HG02870 (cell line): Measurements from ENCODE around the gene DDAH1.
"Not testable (repeated sequence)": the region's sequence is repeated elsewhere in the genome, so short reads cannot be mapped to it uniquely, and the experiment has no call there.

ENCODE experiments used
- ATAC-seq: cut with Tn5 transposase; IDR thresholded peaks from one replicate; pipeline ENCODE4 v1.9.1; 2021; ENCODE audit warnings: mild to moderate bottlenecking, moderate library complexity; ENCODE audit not compliant: unreplicated experiment

Gene DDAH1

DNA sequence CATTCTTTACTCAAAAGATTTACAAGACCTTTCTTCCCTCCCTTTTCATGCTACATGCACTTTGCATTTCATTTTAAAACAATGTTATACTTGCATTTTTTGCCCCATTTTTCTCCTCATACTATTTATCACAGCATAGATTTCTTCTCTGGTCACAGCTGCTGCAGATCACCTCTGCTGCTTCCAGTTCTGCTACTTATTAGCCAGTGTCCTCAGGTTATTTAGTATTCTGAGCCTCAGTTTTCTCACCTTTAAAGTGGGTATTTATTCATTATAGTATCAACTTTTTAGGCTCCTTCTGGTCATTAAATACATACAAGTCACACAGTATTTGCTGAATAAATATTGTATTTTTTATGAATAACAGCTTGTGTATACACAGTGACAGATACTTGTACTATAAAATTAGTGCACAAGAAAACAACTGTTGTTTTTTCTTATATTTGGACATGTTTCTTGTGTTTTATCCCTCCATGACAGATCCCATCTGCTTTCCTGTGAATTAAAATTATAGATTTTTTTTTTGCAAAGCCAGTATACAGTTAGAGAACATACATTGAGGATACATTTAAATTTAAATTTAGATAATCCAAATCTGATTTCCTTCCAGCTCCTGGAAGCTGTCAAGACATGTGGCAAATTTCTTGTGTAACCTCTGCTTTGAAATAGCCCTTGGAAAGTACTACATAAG lies 103.2 kb downstream of the DDAH1 start:
- ATAC-seq, result no peak

DNA sequence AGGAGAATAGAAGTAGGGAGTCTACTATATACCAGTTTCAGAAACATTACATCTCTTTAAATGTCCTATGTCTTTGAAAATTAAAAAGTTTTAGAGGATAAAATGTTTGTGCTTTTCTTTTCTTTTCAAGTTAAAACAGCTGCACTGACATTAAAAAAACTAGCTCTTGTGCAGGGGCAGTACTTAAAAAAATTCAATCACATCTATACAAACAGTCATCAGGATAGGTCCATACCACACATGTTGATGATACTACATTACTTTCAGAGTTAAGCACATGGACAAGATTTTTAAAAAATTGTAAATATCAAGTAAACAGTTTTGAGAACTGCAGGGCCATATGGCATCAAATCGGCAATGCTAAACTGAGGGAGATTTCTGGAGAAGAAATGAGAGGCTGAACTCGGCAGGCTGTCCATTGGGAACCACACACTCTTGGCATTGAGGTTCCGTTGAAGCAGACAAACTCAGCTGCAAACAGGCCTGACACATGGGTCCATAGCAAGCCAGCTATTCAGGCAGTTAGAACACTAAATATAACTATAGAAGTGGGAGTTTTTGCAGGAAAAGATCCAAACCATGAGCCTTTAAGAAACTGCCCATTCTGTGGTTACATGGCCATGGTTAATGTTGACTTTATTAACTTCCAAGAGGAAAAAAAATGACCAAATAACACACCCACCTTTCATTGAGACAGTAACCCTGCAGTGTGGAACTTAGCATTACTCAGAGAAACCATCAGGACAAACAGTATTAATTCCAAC lies 104.0 kb downstream of the DDAH1 start:
- no peak for ATAC-seq

DNA sequence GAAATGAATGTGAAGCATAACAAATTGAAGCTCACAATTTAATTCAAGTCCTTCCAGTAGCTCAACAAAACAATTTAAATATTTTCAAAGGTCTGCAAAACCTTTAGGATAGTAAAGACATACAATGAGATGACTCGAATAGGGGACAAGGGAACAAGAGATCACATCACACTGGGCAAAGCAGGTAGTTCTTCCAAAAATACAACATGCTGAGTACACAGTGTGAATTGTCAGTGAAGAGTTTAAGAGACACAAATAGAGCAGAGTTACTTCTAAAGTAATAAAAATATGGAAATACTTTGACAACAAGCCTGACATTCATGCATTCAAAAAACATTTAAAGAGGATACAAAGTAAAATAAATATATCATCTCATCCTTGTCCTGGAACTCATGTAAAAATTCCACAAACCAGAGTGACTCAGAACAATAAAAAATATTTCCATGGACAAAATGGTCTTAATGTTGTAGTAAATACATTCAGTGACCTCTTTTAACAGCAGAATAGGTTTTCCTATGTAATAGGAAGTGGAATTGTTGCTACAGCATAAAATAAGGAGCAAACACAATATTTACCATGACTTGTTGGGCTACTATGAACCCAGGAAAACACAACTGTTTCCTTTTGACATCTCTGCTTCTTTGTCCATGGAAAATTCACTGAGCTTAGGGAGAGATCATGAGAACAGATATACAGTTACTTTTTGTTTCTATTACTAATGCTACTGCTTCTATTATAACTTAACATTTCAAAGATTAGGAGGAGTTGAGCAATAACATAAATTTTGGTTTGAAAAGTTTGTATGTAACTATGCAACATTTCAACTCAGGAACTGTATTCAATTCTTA lies 104.9 kb downstream of the DDAH1 start:
- ATAC-seq, result no peak

DNA sequence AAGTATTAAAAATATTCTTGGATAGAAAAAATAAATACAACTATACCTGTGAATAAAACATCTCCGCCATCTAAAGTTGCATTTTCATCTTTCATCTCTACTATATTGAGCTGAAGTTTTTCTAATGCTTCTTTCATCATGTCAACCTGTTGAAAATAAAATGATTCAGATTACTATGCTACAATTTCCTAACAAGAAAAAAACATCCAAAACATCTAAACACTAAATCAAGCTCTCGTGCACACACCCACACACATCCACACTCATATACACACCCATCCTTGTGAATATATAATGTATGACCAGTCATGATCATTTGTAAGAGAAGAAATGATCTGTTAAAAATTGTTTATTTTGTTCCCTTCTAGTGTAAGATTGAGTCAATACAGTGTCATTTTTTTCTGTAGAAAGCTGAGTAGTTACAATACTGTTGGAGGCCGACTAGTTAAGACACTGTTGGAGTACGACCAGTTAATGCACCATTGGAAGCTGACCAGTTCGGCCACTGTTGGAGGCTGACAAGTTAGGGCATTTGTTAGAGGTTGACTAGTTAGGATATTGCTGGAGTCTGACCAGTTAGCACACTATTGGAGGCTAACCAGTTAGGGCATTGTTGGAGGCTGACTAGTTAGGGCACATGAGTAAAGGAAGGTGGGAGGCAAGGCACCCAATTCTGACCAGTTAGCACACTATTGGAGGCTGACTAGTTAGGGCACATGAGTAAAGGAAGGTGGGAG lies 106.1 kb downstream of the DDAH1 start:
- ATAC-seq, result no peak

DNA sequence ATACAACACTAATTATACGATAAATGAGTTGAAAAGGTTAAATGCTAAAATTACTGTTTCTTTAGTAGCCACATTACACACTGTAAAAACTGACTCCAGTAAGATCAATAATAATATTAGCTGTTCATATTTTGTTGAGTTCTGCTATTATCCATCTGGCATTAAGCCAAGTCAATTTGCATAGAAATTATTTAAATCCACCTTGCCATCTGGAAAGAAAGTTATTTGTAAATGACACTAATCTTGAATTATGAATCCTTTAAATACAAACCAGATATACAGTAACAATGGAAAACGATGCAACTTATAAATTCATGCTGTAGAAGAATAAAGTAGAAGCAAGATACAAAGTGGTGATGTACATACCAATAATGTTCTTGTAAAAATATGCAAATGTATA lies 107.1 kb downstream of the DDAH1 start:
- ATAC-seq, result no peak

DNA sequence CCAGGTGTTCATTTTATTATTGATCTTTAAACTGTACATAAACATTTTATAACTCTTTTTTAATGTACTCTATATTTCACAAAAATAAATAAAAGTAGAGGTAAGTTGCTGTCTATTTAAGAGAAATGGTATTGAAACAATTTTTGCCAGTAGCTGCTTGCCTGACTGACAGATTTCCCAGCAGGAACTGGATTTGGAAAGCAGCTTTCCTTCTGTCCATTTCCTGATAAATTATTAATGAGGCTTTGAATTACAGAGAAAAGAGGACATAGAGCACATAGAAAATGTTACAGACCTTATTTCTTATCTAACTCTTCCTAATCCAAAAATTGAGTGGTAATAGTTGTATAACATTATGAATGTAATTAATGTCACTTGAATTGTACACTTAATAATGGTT lies 108.8 kb downstream of the DDAH1 start:
- ATAC-seq, result no peak

DNA sequence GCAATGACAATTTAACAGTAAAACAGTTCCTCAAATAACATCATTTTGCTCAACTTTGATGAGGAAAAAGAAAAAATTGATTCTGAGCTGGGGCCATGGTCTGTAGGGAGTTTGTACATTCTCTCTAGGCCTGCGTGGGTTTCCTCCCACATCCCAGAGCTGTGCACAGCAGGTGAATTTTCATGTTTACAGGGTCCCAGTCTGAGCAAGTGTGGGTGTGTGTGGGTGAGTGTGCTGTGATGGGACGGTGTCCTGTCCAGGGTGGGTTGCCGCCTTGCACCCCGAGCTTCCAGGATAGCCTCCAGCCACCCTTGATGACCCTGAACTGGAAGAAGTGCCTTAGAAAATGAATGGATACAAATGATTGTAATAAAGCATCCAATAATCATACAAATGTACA lies 112.9 kb downstream of the DDAH1 start:
- ATAC-seq, result no peak

DNA sequence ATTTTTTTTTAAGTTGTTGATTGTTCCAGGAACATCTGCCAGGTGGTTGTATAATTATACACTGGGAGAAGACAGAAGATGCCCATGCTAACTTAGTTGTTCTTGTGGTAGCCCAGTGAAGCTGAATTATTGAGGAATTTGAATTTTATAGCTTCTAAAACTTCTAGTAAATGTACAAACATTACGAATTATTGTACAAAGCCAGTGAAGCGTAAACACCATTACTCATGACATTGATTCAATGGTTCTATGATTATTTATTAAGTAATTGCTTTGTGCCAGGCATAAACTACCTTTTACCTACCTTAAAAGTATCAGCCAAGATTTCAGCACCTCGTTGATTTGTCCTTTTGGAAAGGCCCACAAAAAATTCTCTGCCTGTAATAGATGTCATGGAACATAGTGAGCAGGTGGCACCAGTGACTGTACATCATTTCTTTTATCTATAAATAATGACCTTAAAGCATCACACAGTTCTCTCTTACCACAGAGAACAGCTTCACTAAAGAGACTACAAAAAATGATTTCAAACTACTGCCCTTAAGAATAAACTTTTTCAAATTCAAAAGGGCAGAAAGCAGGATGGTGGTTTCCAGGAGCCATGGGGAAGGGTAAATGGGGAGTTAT lies 113.6 kb downstream of the DDAH1 start:
- ATAC-seq, result no peak

DNA sequence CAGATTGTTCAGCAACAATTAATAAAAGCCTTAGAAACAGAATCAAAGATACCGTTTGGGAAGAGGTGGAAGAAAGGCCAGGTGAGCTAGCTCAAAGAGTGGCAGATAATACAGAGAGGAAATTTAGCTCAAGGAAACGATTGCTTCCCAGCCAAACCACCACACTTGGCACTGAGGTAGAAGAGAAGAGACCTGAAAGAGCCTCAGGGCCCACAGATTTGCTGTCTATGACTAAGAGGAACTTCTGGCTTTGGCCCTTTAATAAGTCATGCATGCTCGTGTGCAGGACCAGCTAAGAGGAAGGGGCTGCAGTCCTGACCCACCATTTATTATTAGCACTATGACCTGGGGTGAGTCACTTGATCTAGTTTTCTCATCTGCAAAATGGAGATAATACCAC lies 115.7 kb downstream of the DDAH1 start:
- ATAC-seq, result no peak

DNA sequence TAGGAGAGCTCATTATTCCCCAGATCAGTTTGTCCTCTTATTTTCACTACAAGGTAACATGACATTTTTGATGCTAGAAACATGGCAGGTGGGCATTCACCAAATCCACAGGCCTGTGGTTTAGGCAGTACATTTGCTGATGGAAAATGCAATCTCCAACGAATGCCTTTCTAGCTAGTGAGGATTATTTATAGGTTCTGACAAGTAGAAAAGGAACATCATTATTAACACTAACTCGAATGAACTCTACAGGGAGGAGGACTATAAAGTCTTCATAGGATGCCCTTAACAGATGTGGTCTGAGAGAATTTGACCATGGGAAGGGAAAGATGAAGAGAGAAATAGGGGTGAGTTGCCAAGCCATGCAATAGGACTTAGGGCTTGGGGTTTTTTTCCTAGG lies 117.1 kb downstream of the DDAH1 start:
- no peak for ATAC-seq

DNA sequence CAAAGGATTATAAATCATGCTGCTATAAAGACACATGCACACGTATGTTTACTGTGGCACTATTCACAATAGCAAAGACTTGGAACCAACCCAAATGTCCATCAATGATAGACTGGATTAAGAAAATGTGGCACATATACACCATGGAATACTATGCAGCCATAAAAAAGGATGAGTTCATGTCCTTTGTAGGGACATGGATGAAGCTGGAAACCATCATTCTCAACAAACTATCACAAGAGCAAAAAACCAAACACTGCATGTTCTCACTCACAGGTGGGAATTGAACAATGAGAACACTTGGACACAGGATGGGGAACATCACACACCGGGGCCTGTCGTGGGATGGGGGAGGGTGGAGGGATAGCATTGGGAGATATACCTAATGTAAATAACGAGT lies 117.7 kb downstream of the DDAH1 start:
- not testable (repeated sequence) for ATAC-seq

DNA sequence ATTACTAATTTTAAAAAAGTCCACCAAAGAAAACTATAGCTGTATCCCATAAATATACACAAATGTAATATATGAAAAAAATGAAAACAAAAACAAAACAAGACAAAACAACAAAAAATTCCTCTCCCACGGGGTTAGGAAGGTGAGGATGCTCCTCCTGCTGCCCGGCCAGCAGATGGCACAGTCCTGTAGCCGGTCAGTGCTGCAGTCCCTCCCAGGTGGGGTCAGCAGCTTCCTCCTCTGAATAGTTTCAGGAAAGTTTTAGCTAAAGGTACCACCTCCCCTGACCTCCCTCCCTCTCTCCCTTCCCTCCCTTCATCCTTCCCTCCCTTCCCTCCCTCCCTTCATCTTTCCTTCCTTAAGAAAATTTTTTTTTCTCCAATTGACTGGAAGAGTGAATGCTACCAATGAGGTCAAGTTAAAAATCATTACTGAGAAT lies 120.7 kb downstream of the DDAH1 start:
- no peak for ATAC-seq

DNA sequence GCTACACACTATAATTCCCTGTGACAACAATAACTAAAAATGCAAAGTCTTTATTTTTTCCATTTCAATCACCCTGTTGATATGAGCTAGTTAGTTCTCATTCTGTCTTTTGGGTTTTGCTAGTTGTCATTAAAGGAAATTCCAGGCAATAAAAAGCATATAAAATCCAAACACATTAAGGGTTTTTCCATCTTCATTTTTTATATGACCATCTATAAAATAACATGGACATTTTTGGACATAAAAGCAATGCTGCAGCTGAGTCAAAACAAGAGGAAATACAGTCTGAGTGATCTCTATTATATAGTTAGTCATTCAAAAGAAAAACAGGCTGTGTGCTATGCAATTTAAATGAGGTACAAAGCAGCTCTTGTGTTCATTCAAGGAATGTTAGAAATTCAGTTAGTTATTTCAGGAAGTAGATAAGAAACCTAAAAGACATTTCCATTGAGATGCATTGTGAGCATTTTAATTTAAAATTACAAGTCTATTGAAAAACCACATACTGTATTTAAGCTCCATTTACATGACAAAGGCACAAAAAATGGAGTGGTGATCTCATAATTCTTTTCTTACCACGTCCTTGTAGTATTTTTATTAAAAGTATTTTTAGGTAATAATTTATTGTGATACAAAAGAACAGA lies 121.2 kb downstream of the DDAH1 start:
- ATAC-seq, result no peak

DNA sequence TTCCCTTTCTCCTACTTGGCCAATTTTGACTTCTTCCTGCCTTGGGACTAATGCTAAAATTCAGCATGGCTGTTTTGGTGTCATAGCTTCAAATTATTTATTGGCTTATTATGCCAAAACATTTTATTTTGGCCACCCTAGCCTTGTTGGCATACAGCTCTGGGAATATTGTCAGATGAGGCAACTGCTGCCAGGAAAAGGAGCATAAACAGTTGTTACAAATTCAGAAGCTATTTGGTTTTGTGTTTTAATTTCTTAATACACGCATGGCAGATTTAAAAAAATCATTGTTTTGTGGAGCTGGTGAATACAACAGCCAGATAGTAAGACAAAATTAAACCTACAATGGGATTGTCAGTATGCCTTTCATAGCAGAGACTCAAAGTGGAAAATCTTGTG lies 121.7 kb downstream of the DDAH1 start:
- no peak for ATAC-seq

DNA sequence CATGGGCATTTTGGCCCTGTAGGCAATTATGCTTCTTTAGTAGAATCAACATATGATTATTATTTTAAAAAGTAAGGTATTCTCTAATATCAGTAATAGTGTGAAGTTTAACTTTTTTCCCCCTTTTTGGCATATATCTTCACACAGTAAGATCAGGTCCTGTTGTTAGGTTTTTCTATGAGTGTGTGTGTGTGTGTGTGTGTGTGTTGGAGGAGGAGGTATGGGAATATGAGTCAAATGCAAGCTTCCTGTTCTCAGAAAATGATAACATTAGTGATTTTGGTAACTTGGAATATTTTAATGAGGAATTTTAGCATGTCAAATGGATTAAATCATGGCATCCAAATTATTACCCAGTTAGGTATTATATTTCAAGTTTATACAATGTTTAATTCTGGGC lies 122.8 kb downstream of the DDAH1 start:
- no peak for ATAC-seq

DNA sequence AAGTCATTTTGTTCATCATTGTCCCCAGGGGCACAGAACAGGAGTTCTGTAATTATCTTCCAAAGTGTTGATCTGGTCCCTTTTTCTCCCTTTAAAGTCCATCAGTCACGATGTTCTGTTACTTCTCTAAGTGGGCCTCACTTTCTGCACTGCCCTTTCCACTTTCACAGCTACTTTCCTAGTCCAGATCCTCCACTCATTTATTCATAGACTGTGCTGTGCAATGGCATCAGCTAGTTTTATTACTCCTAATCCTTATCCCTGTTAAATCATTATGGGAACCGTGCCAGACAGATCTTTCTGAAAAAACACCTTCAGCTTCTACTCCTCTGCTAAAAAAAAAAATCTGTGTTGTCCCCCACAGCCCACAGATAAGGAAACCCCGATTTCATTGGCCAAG lies 124.5 kb downstream of the DDAH1 start:
- ATAC-seq, result no peak

DNA sequence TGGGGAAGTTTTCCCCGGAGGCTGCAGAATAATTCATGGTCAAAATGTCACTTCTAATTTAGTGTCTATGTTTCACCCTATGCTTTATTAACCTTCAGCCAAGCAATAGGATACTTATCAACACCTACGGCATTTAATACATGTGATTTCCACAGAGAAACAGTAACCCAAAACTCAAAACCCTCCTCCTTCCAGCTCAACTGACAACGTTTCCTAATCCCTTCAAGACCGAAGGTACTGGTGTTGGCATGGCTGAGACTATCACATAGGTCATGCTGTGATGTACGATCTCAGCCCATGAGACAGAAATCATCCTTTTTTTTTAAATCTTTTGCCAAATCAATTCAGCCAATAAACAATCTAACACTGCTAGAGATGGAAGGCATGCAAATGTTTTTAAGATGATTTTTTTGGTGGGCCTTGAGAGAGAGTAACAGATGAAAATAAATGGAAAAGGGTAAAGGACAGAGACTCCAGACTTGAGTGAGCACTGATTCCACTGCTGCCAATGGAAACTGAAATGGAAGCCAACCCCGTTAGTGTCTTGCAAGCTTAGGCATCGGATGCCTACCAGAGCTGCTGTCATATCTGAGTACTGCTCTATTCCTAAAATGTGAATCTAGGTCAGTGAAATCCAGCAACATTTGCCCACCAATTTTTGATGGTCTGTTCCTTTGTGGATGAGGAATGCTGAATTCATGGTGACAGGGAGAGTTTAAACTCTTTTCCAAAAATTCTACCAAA lies 125.1 kb downstream of the DDAH1 start:
- no peak for ATAC-seq

DNA sequence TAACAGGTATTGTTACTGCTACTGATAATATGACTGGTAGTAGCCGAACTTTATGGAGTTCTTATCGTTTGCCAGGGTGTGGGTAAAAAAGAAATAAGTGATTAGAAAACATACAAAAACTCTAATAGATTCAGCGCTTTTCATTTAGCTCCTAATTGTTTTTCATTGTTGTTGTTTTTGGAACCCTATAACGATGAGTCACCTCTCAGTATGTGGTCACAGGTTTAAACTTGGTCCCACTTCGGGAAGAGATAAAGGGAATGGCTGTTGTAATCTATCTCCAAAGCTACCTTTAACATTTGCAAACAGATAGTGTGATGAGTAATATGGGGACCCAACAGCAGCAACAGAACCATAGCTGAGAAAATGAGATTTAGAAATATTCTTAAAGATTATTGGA lies 125.9 kb downstream of the DDAH1 start:
- no peak for ATAC-seq

DNA sequence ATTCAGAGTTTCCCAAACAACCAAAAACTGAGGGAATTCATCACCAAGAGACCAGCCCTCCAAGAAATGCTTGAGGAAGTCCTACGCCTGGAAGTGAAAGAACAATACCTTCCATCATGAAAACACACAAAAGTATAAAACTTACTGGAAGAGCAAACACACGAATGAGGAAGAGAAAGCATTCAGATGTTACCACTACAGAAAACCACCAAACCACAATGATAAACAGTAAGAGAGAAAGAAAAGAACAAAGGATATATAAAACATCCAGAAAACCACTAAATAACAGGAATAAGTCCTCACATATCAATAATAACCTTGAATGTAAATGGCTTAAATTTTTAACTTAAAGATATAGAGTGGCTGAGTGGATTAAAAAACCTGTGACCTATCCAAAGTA lies 130.0 kb downstream of the DDAH1 start:
- ATAC-seq, result no peak
